Activated B cell treated with CpG ODN at 0.5 μM for 24 hours (primary cell): ENCODE results near the gene UBQLN1. TPM values are rescaled to one million over a fixed set of nuclear protein-coding genes. Genes with fewer than 3 reads are reported as not detected.

Source experiments
- ATAC-seq: fragments of 200-7000 bp; cut with Tn5 transposase; one replicate; pipeline ENCODE4 v1.10.0; 2021; ENCODE audit warnings: low read depth, mild to moderate bottlenecking, moderate library complexity
- CTCF ChIA-PET: fragments of 350-600 bp; sonication (Branson Sonifier 250); formaldehyde crosslinking; loops from one replicate; lab custom pipeline; 2021; ENCODE audit warnings: antibody characterized with exemption; lab: Charles Lee
- POLR2A ChIA-PET: fragments of 350-600 bp; sonication (Branson Sonifier 250); formaldehyde crosslinking; loops from one replicate; lab custom pipeline; 2021; ENCODE audit warnings: antibody characterized with exemption; lab: Charles Lee
- DNase-seq: peaks from one replicate; pipeline ENCODE4 v3.0.0; 2022
- H3K27ac Mint-ChIP-seq: one replicate; pipeline ENCODE4 v1.8.0; 2020; ENCODE audit warnings: mixed read lengths
- H3K27me3 Mint-ChIP-seq: one replicate; pipeline ENCODE4 v1.8.0; 2021; ENCODE audit warnings: mixed read lengths
- H3K36me3 Mint-ChIP-seq: one replicate; pipeline ENCODE4 v1.8.0; 2021; ENCODE audit warnings: low read depth, mixed read lengths
- H3K4me1 Mint-ChIP-seq: one replicate; pipeline ENCODE4 v1.8.0; 2021; ENCODE audit warnings: mixed read lengths
- H3K4me3 Mint-ChIP-seq: one replicate; pipeline ENCODE4 v1.8.0; 2020; ENCODE audit warnings: mild to moderate bottlenecking, mixed read lengths
- H3K9me3 Mint-ChIP-seq: one replicate; pipeline ENCODE4 v1.8.0; 2020; ENCODE audit warnings: mixed read lengths
- CTCF ChIP-seq: fragments of 200-600 bp; IDR thresholded peaks from one replicate; pipeline ENCODE4 v1.8.0; 2022; ENCODE audit warnings: antibody characterized with exemption, mild to moderate bottlenecking
- intact Hi-C: fragments of 100-400 bp; cut with micrococcal nuclease; formaldehyde crosslinking; loops from one replicate; pipeline ENCODE4 v1.15.1; 2024
- total RNA-seq: library from RNA; stranded (reverse); gene quantifications from 2 replicates; pipeline ENCODE4 v1.2.3, GENCODE V29; 2022

UBQLN1 gene
- total RNA-seq, 1 donor from 2014 or later, result 96.8 TPM

- Mint-ChIP-seq H3K27ac (no peak overlapping the region), H3K27me3 (no peaks in the 10 kb centered on the region), H3K36me3 (peaks cover 46% of the 10 kb centered on the region), H3K9me3 (peaks cover 4% of the 10 kb centered on the region), H3K4me3 (no peak overlapping the region), H3K4me1 (peaks cover 6% of the 10 kb centered on the region)
- CTCF ChIA-PET, result interaction anchor here (1.3 to 6.2 kb wide), 4 partner anchors 18 to 262 kb away, joined by 3 to 34 read pairs (median 7); no protein-coding TSS in a partner anchor
- TF ChIP-seq CTCF, result no peak
- ATAC-seq (no peak), DNase-seq (no peak)
- POLR2A ChIA-PET, result interaction anchor here (1.2 kb wide), 1 partner anchor 59 kb away, joined by 4 read pairs; the partner anchor contains the start of gene UBQLN1
- intact Hi-C loops, result loop anchor here (1.0 to 2.0 kb wide), 3 partner anchors 26 to 66 kb away; partner anchors contain the start of gene IDNK
Observed at GRCh38 chr9:83649515-83649914, 58.2 kb downstream of the UBQLN1 start.

- ChIA-PET CTCF (interaction anchor here (0.7 to 6.2 kb wide), 7 partner anchors 12 to 263 kb away, joined by 3 to 34 read pairs (median 3); no protein-coding TSS in a partner anchor), POLR2A (interaction anchor here (1.2 kb wide), 1 partner anchor 59 kb away, joined by 4 read pairs; the partner anchor contains the start of gene UBQLN1)
- intact Hi-C loops, result loop anchor here (1.0 to 2.0 kb wide), 3 partner anchors 26 to 66 kb away; partner anchors contain the start of gene IDNK
- H3K4me1 Mint-ChIP-seq, result peaks cover 6% of the 10 kb centered on the region
- no peak overlapping the region for H3K27ac Mint-ChIP-seq
- H3K36me3 Mint-ChIP-seq, result peaks cover 42% of the 10 kb centered on the region
- TF ChIP-seq CTCF, result no peak
- H3K9me3 Mint-ChIP-seq, result peaks cover 4% of the 10 kb centered on the region
- peak; percentile 61 for DNase-seq
- peak; percentile 89 for ATAC-seq
- no peaks in the 10 kb centered on the region for H3K27me3 Mint-ChIP-seq
- H3K4me3 Mint-ChIP-seq, result no peak overlapping the region
Observed at GRCh38 chr9:83649080-83649479, 58.7 kb downstream of the UBQLN1 start.

GRCh38 chr9:83646500-83647239 is 61.1 kb downstream of the UBQLN1 start:
- ChIA-PET CTCF (interaction anchor here (6.2 kb wide), 1 partner anchor 26 kb away, joined by 34 read pairs; no protein-coding TSS in a partner anchor), POLR2A (no interaction called here)
- peaks cover 25% of the 10 kb centered on the region for H3K36me3 Mint-ChIP-seq
- no peaks in the 10 kb centered on the region for H3K9me3 Mint-ChIP-seq
- no peaks in the 10 kb centered on the region for H3K27me3 Mint-ChIP-seq
- DNase-seq (no peak), ATAC-seq (no peak)
- intact Hi-C loops, result no loop called here
- no peak overlapping the region for H3K27ac Mint-ChIP-seq
- H3K4me3 Mint-ChIP-seq, result no peak overlapping the region
- peaks cover 6% of the 10 kb centered on the region for H3K4me1 Mint-ChIP-seq
- no peak for TF ChIP-seq CTCF

GRCh38 chr9:83642793-83643192 is 65.0 kb downstream of the UBQLN1 start:
- ATAC-seq (no peak), DNase-seq (no peak)
- H3K9me3 Mint-ChIP-seq, result no peaks in the 10 kb centered on the region
- CTCF ChIA-PET, result interaction anchor here (2.4 kb wide), 1 partner anchor 22 kb away, joined by 6 read pairs; no protein-coding TSS in a partner anchor
- intact Hi-C loops, result no loop called here
- H3K4me3 Mint-ChIP-seq, result no peak overlapping the region
- POLR2A ChIA-PET, result no interaction called here
- no peak overlapping the region for H3K27ac Mint-ChIP-seq
- H3K36me3 Mint-ChIP-seq, result peaks cover 8% of the 10 kb centered on the region
- no peaks in the 10 kb centered on the region for H3K27me3 Mint-ChIP-seq
- no peak for TF ChIP-seq CTCF
- H3K4me1 Mint-ChIP-seq, result no peaks in the 10 kb centered on the region

- Mint-ChIP-seq H3K27ac (no peak overlapping the region), H3K36me3 (peaks cover 13% of the 10 kb centered on the region), H3K27me3 (no peaks in the 10 kb centered on the region), H3K4me1 (no peaks in the 10 kb centered on the region), H3K4me3 (no peak overlapping the region), H3K9me3 (no peaks in the 10 kb centered on the region)
- ATAC-seq (no peak), DNase-seq (no peak)
- ChIA-PET POLR2A (no interaction called here), CTCF (no interaction called here)
- intact Hi-C loops, result no loop called here
- TF ChIP-seq CTCF, result no peak
Observed at GRCh38 chr9:83639266-83639665, 68.5 kb downstream of the UBQLN1 start.
